SK-N-SH treated with all-trans-retinoic acid at 6 μM for 48 hours (cell line): ENCODE measurements around the gene RASGEF1C.

Experiments
- ATAC-seq: fragments of 200-7000 bp; cut with Tn5 transposase; 3 replicates; pipeline ENCODE4 v1.9.1; 2020; ENCODE audit warnings: mild to moderate bottlenecking, moderate library complexity
- ARNTL ChIP-seq: fragments of 450-650 bp; formaldehyde crosslinking; IDR thresholded peaks from 2 replicates; pipeline ENCODE4 v1.5.0; 2020; ENCODE audit warnings: low read depth, mild to moderate bottlenecking, moderate library complexity, borderline replicate concordance
- BACH2 ChIP-seq: fragments of 250-450 bp; sonication (Bioruptor Pico); IDR thresholded peaks from 2 replicates; pipeline ENCODE4 v1.9.0; 2021; ENCODE audit warnings: mild to moderate bottlenecking, borderline replicate concordance
- CREB5 ChIP-seq: fragments of 250-450 bp; sonication (Bioruptor Pico); IDR thresholded peaks from 2 replicates; pipeline ENCODE4 v1.5.1; 2020; ENCODE audit warnings: low read depth, mild to moderate bottlenecking, moderate library complexity
- CSDC2 ChIP-seq: fragments of 250-450 bp; sonication (Bioruptor Pico); IDR thresholded peaks from 2 replicates; pipeline ENCODE4 v1.5.0; 2020; ENCODE audit warnings: mild to moderate bottlenecking, moderate library complexity
- ESRRG ChIP-seq: fragments of 250-450 bp; sonication (Bioruptor Pico); IDR thresholded peaks from 2 replicates; pipeline ENCODE4 v1.6.1; 2021; ENCODE audit warnings: mild to moderate bottlenecking
- ISL1 ChIP-seq: fragments of 250-450 bp; sonication (Bioruptor Pico); IDR thresholded peaks from 2 replicates; pipeline ENCODE4 v2.1.2; 2022; ENCODE audit warnings: mild to moderate bottlenecking, moderate library complexity
- OSR1 ChIP-seq: fragments of 250-450 bp; sonication (Bioruptor Pico); IDR thresholded peaks from 2 replicates; pipeline ENCODE4 v1.8.0; 2022; ENCODE audit warnings: moderate library complexity, mild to moderate bottlenecking, inconsistent platforms
- PPARA ChIP-seq: fragments of 250-450 bp; sonication (Bioruptor Pico); IDR thresholded peaks from 2 replicates; pipeline ENCODE4 v1.5.0; 2020; ENCODE audit warnings: mild to moderate bottlenecking, borderline replicate concordance
- RARB ChIP-seq: fragments of 250-450 bp; sonication (Bioruptor Pico); IDR thresholded peaks from 2 replicates; pipeline ENCODE4 v1.8.0; 2021; ENCODE audit warnings: mild to moderate bottlenecking, moderate library complexity
- SNAI2 ChIP-seq: fragments of 250-450 bp; sonication (Bioruptor Pico); IDR thresholded peaks from 2 replicates; pipeline ENCODE4 v1.5.0; 2020; ENCODE audit warnings: mild to moderate bottlenecking, moderate library complexity
- TCF4 ChIP-seq: fragments of 250-450 bp; sonication (Bioruptor Pico); IDR thresholded peaks from 2 replicates; pipeline ENCODE4 v1.8.0; 2021; ENCODE audit warnings: mild to moderate bottlenecking, moderate library complexity, borderline replicate concordance
- TOX ChIP-seq: fragments of 250-450 bp; sonication (Bioruptor Pico); IDR thresholded peaks from 2 replicates; pipeline ENCODE4 v1.8.0; 2021; ENCODE audit warnings: mild to moderate bottlenecking, moderate library complexity, borderline replicate concordance
- ZC3H10 ChIP-seq: fragments of 250-450 bp; sonication (Bioruptor Pico); IDR thresholded peaks from 2 replicates; pipeline ENCODE4 v1.5.1; 2021; ENCODE audit warnings: mild to moderate bottlenecking, moderate library complexity
- ZFP3 ChIP-seq: fragments of 250-450 bp; sonication (Bioruptor Pico); IDR thresholded peaks from 2 replicates; pipeline ENCODE4 v1.5.0; 2020; ENCODE audit warnings: mild to moderate bottlenecking, moderate library complexity
- ZNF565 ChIP-seq: fragments of 450-650 bp; formaldehyde crosslinking; conservative IDR thresholded peaks from 2 replicates; pipeline ENCODE4 v1.5.0; 2020; ENCODE audit warnings: low read depth, mild to moderate bottlenecking, moderate library complexity
- ZNF70 ChIP-seq: fragments of 450-650 bp; formaldehyde crosslinking; IDR thresholded peaks from 2 replicates; pipeline ENCODE4 v1.5.0; 2020; ENCODE audit warnings: mild to moderate bottlenecking, moderate library complexity
- ZNF8 ChIP-seq: fragments of 450-650 bp; formaldehyde crosslinking; IDR thresholded peaks from 2 replicates; pipeline ENCODE4 v1.5.0; 2020; ENCODE audit warnings: mild to moderate bottlenecking, moderate library complexity
- TF ChIP-seq, protein P1 (sequence below): fragments of 250-450 bp; sonication (Bioruptor Pico); IDR thresholded peaks from 2 replicates; pipeline ENCODE4 v1.5.1; 2021; ENCODE audit warnings: mild to moderate bottlenecking, moderate library complexity
- TF ChIP-seq, protein P2 (sequence below): fragments of 250-450 bp; sonication (Bioruptor Pico); IDR thresholded peaks from 2 replicates; pipeline ENCODE4 v1.5.0; 2020; ENCODE audit warnings: mild to moderate bottlenecking, moderate library complexity
- TF ChIP-seq, protein P3 (sequence below): fragments of 250-450 bp; sonication (Bioruptor Pico); IDR thresholded peaks from 2 replicates; pipeline ENCODE4 v1.8.0; 2021; ENCODE audit warnings: low read depth, mild to moderate bottlenecking, moderate library complexity, borderline replicate concordance

RASGEF1C gene

GRCh38 chr5:180084638-180085561 is 124.1 kb downstream of the RASGEF1C start:
- TF ChIP-seq ZC3H10 (CRISPR knock-in tag) (no peak), ZNF70 (CRISPR knock-in tag) (no peak), RARB (no peak), ARNTL (no peak), ZFP3 (CRISPR knock-in tag) (no peak), ZNF8 (CRISPR knock-in tag) (no peak), CSDC2 (CRISPR knock-in tag) (no peak)
- no peak for ATAC-seq

- ATAC-seq: no peak
- TF ChIP-seq ZNF565 (no peak), PPARA (CRISPR knock-in tag) (no peak), ZC3H10 (CRISPR knock-in tag) (no peak)
Measured at GRCh38 chr5:180083529-180084060, 125.4 kb downstream of the RASGEF1C start.

- no peak for TF ChIP-seq ZNF70 (CRISPR knock-in tag)
- TF ChIP-seq ARNTL: no peak
- no peak for TF ChIP-seq ESRRG (CRISPR knock-in tag)
- no peak for TF ChIP-seq OSR1 (CRISPR knock-in tag)
- no peak for TF ChIP-seq TOX
- TF ChIP-seq CREB5: no peak
- no peak for ATAC-seq
Measured at GRCh38 chr5:180082633-180083420, 126.2 kb downstream of the RASGEF1C start.

GRCh38 chr5:180081481-180081880 is 127.5 kb downstream of the RASGEF1C start:
- TF ChIP-seq SNAI2 (no peak), TOX (no peak), RARB (no peak), ESRRG (CRISPR knock-in tag) (no peak), BACH2 (CRISPR knock-in tag) (no peak), CREB5 (no peak), TCF4 (CRISPR knock-in tag) (no peak), CSDC2 (CRISPR knock-in tag) (no peak), ZFP3 (CRISPR knock-in tag) (no peak), ISL1 (CRISPR knock-in tag) (no peak), PPARA (CRISPR knock-in tag) (no peak), ZNF70 (CRISPR knock-in tag) (no peak), ZNF8 (CRISPR knock-in tag) (no peak), ARNTL (no peak), ZC3H10 (CRISPR knock-in tag) (no peak)
- TF ChIP-seq, protein P1, sequence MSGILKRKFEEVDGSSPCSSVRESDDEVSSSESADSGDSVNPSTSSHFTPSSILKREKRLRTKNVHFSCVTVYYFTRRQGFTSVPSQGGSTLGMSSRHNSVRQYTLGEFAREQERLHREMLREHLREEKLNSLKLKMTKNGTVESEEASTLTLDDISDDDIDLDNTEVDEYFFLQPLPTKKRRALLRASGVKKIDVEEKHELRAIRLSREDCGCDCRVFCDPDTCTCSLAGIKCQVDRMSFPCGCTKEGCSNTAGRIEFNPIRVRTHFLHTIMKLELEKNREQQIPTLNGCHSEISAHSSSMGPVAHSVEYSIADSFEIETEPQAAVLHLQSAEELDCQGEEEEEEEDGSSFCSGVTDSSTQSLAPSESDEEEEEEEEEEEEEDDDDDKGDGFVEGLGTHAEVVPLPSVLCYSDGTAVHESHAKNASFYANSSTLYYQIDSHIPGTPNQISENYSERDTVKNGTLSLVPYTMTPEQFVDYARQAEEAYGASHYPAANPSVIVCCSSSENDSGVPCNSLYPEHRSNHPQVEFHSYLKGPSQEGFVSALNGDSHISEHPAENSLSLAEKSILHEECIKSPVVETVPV (CRISPR knock-in tag): no peak
- TF ChIP-seq, protein P2, sequence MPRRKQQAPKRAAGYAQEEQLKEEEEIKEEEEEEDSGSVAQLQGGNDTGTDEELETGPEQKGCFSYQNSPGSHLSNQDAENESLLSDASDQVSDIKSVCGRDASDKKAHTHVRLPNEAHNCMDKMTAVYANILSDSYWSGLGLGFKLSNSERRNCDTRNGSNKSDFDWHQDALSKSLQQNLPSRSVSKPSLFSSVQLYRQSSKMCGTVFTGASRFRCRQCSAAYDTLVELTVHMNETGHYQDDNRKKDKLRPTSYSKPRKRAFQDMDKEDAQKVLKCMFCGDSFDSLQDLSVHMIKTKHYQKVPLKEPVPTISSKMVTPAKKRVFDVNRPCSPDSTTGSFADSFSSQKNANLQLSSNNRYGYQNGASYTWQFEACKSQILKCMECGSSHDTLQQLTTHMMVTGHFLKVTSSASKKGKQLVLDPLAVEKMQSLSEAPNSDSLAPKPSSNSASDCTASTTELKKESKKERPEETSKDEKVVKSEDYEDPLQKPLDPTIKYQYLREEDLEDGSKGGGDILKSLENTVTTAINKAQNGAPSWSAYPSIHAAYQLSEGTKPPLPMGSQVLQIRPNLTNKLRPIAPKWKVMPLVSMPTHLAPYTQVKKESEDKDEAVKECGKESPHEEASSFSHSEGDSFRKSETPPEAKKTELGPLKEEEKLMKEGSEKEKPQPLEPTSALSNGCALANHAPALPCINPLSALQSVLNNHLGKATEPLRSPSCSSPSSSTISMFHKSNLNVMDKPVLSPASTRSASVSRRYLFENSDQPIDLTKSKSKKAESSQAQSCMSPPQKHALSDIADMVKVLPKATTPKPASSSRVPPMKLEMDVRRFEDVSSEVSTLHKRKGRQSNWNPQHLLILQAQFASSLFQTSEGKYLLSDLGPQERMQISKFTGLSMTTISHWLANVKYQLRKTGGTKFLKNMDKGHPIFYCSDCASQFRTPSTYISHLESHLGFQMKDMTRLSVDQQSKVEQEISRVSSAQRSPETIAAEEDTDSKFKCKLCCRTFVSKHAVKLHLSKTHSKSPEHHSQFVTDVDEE: no peak
- TF ChIP-seq, protein P3, sequence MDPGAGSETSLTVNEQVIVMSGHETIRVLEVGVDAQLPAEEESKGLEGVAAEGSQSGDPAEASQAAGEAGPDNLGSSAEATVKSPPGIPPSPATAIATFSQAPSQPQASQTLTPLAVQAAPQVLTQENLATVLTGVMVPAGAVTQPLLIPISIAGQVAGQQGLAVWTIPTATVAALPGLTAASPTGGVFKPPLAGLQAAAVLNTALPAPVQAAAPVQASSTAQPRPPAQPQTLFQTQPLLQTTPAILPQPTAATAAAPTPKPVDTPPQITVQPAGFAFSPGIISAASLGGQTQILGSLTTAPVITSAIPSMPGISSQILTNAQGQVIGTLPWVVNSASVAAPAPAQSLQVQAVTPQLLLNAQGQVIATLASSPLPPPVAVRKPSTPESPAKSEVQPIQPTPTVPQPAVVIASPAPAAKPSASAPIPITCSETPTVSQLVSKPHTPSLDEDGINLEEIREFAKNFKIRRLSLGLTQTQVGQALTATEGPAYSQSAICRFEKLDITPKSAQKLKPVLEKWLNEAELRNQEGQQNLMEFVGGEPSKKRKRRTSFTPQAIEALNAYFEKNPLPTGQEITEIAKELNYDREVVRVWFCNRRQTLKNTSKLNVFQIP (CRISPR knock-in tag): no peak
- no peak for ATAC-seq
